GM18861 (cell line): ENCODE measurements around the gene MINK1.
"Not testable (repeated sequence)": the region's sequence is repeated elsewhere in the genome, so short reads cannot be mapped to it uniquely, and the experiment has no call there.

Experiments
- ATAC-seq: cut with Tn5 transposase; IDR thresholded peaks from one replicate; pipeline ENCODE4 v1.9.1; 2021; ENCODE audit not compliant: unreplicated experiment

Gene MINK1

DNA sequence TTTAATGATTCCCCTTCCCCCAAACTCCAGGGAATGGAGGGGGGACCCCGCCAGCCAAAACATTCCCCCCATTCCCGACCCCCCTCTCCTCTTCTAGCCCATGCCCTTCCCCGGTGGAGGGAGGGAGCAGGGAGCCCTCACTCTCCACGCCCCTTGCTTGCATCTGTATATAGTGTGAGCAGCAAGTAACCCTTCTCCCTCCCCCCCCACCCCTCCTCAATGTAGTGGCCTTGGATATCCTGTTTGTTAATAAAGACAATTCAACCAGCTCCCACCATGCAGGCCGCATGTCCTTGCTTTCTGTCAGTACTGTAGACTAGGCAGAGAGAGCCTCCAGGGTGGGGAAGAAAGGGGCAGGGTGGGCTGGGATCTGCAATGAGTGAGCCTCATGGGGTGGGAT lies 64.6 kb downstream of the MINK1 start:
- no peak for ATAC-seq

DNA sequence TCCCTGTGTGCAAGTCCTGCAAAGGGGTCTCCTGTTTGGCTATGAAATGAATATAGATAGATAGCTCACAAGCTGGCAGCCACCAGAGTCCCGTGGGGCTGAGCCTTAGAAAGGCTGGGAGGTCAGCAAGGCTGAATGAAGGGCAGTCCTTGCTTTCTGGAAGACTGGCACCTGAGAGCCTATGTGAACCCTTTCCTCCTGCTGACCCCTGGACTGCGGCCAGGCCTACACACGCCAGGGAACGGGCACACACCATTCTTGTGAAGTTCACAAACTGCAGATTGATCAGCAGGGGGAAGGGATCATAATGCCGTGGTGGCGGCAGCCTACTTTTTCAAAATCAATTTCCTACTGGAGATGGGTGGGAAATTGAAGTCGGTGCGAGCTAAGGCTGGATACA lies 65.2 kb downstream of the MINK1 start:
- ATAC-seq = no peak

DNA sequence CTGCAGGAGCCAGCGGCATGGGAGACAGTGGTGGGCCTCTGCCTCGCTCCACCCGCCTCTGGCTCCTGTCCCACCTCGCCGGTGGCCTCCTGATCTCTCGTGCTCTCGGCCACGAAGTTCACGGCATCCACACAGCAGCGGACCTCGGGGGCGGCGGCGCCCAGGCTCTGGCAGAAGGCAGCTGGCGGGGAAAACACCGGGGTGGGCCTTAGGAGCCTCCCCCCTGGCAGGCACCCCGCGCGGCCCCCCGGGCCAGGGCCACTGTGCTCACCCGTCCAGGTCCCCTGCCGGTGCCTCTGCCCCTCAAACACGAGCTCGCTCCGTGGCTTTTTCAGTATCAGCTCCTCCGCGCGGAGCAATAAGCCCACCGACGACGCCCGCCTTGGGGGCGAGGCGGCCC lies 65.8 kb downstream of the MINK1 start:
- ATAC-seq = no peak

DNA sequence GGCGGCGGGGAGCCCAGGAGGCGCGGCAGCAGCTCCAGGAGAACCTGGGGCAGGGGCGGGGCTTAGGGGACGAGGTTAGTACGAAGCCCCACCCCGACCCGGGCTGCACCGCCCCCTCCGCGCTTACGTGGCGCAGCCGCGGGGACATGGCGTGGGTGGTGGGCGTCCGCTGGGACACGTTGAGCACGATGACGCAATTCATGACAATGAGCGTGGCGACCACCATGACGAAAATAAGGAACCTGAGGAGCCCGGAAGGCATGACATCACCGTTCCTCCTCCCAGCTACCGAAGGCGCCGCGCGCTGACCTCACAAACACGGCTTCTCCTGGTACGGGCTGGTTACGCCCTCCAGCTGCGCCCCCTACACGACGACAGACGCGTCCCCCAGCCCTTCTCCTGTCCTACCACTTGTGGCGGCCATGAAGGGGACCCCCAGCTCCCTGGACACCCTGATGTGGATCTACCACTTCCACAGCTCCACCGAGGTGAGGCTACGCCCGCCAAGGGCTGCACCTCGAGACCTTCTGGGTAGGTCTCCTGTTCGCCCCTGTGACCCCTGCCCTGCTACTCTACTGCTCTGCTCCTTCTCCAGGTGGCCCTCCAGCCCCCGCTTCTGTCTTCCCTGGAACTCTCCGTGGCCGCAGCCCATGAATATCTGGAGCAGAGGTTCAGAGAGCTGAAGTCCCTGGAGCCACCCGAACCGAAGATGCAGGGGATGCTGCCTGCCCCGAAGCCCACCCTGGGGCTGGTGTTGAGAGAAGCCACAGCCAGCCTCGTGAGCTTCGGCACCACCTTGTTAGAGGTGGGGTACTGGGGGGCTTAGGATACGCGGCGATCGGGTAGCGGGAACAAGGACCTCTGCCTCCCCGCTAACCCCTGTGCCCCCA lies 66.4 kb downstream of the MINK1 start, which contains the start of gene C17orf107:
Gene C17orf107, plus strand, starts transcription at position 196 of the 890 bp plus-strand sequence. Its CDS starts 227 bp downstream, at position 423.
- no peak for ATAC-seq

DNA sequence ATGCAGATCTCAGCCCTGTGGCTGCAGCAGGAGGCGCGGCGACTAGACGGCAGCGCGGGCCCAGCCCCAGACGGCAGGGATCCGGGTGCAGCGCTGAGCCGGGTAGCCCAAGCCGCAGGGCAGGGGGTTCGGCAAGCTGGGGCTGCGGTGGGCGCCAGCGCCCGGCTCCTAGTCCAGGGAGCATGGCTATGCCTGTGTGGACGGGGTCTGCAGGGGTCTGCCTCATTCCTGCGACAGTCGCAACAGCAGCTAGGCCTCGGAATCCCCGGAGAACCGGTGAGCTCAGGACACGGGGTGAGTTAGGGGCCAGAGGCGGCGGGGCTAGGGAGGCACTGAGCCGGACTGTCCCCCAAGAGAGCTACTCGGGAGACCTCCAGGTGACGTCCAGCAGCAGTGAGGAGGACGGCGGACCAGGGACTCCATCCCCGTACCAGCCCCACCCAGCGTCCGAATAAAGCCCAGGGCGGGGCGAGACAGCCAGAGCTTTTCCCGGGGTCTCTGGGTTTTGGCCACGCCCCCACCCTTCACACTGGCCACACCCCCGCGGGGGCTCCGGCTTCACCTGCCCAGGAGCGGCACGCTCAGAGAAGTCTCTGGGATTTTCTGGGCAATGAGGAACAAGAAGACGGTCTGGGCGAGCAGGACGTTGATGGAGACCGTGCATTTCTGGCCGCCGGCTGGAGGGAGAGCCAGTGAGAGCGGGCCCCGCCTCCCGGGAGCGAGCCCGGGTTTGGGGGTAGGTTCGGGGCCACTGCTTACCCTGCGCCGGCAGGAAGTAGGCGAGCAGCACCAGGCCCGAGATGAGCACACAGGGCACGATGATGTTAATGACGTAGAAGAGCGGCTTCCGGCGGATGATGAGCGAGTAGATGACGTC lies 67.3 kb downstream of the MINK1 start:
- no peak for ATAC-seq

DNA sequence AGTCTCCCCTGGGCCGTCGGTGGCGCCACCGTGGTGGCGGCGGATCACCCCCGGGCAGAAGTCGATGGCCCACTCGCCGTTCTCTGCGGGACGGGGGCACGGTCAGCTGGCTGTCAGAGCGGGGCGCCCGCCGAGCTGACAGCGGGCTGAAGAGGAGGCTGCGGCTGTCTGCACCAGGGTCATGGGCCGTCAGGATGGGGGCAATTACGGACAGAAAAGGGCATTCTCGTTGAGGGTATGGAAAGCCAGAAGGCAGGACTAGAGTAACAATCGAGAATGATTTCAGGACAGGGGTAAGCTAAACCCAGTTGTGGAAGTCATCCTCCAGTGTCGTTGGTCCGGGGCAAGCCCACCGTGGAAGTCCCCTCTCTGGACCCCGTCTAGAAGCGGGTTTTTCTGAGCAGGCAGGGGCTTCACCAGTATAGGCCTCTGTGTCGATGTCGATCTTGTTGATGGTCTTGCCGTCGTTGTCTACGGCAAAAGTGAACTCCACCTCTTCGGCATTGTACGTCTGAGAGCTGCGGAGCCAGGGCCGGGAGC lies 68.0 kb downstream of the MINK1 start:
- no peak for ATAC-seq

DNA sequence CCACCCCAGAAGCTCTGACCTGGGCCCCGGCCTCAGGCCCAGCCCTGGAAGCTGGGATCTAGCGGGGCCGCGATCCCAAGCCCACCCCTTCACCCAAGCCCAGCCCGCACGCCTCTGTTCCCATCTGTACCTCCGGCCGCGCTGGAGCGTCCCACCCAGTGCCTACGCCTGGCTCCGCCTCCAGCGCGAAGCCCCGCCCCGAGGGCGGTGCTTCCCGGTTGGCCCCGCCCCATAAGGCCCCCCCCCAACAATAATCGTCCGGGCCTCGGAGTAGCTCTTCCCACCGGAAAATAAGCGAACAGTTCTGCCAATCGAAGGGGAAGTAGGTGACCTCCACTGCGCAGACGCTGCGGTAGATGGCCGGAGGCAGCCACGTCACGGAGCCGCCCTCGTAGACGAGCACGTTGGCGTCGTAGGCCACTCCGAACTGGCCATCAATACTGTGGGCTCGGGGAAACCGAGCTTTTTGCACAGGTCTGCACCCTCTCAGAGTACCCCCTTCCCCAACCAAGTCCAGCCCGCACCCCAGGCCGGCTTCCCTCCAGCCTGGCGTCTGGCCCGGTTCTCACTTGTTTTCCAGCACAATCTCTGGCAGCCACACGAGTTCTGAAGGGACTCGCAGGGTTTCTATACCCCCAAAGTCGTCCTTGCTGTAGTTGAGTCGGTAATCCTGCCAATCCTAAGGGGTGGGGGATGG lies 68.7 kb downstream of the MINK1 start:
- ATAC-seq = no peak

DNA sequence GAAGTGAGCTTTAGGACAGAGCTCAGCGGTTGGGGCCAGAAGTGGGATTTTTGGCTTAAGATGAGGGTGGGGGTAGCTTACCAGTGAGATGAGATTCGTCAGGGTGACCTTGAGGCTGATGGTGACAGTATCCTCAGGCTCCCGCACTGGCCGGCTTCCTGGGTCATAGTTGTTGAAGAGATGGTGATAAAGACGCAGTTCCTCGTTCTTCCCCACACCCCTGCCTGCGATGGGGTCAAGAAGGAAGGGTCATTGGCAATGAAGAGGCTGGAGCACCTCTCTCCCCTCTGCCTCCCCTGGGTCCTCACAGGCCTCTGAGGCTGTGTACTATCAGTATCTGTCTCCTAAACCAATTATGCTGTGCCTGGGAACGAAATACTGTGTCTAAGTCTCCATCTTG lies 69.4 kb downstream of the MINK1 start:
- ATAC-seq = no peak

DNA sequence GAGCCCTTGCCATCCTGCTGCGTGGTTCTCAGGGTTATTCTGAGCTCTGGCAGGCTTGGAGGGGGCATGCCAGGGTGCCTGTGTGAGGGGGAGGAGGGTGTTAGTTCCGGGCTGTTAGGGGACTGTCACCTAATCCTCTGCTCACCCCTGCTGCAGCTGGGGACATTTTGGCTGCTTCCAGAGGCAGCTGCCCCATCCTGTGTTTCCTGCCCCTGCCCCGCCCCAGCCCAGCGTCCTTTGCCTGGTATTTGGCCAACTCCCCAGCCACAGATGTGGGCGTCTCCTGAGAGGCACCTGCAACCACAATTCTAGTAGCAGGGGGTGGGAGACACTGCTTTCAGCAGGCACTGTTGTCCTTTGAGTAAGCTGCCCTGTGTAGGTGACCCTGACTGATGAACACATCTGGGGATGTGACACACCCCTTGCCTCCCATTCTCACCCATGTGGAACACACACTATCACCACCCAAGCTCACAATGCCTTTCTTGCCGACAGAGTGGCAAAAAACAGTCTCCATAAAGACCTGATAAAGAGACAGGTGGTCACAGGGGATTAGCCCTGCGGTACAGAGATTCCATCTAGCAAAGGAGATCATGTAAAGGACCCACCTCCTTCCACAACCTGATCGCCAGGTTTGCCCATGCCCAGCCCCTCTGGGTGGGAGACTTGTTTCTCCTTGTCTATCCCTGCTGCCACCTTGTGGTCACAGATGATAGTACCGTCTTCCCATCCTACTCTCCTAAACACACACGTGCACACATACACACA lies 70.1 kb downstream of the MINK1 start, which contains the start of gene CHRNE:
Gene CHRNE, minus strand, starts transcription at position 48 of the 768 bp plus-strand sequence. Its CDS starts 35 bp downstream, at position 13.
- no peak for ATAC-seq

DNA sequence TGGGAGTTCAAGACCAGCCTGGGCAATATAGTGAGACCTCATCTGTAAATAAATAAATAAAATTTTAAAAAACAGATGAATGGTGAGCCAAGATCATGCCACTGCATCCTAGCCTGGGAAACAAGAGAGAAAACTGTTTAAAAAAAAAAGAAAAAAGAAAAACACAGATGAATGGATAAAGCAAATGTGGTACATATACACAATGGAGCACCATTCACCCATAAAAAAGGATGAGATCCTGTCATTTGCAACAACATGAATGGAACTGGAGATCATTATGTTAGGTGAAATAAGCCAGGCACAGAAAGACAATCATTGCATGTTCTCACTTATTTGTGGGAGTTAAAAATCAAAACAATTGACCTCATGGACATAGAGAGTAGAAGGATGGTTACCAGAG lies 73.5 kb downstream of the MINK1 start:
- ATAC-seq = not testable (repeated sequence)

DNA sequence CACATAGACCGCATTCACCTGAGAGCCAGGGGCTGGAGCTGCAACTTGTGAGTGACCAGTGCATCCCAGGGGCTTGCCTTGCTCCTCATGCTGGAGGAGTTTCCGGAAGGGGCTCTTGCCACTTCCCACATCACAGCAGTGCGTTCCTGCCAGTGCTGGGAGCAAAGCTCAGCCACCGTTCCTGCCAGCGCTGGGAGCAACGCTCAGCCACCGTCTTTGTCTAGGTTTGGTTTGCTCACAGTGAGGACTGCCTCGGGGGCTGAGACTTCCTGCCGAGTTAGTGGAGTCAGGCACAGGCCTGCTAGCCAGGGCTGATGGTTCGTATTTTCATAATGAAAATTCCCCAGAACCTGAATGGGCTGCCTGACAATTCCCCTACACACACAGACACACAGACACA lies 75.2 kb downstream of the MINK1 start:
- ATAC-seq = no peak

DNA sequence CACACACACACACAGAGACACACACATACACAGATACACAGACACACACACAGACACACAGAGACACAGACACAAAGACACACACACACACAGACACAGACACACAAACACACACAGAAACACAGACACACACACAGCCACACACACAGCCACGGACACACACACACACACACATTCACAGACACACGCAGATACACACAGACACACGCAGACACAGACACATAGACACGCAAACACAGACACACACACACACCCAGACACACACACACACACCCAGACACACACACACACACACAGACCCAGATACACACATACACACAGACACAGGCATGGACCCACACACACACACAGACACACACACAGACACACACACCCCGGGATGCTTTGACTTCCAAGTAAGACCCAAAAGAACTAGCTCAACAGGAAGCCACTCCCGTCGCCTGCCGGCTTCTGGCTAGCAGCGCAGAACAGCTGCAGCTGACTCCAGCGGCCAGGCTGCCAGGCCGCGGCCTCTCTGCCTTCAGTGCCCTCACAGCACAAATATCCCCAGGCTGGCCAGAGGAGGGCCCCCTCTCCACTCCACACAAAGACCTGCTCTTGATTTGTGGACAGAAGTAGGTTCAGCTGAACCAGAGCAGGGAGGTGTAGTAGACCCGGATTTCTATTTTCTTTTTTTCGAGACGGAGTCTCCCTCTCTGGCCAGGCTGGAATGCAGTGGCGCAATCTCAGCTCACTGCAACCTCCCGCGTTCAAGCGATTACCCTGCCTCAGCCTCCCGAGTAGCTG lies 75.8 kb downstream of the MINK1 start:
- ATAC-seq = no peak

DNA sequence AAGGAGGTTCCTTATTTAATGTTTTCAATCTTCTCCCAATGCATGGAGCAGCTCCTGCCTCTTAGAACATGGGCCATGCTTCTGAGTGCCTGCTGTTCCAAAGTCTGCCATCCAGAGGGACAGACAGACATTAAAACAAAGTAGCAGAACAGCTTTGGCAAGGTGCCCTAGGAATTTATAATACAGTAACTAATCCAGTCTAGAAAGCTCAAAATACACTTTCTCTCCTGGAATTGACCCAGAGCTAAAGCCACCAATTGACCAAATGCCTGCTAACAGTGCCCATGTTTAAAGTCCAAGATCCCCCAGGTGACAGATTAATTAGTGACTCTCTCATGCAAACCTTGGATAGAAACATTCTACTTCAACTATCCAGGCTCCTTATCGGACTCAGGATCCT lies 80.9 kb downstream of the MINK1 start:
- no peak for ATAC-seq

DNA sequence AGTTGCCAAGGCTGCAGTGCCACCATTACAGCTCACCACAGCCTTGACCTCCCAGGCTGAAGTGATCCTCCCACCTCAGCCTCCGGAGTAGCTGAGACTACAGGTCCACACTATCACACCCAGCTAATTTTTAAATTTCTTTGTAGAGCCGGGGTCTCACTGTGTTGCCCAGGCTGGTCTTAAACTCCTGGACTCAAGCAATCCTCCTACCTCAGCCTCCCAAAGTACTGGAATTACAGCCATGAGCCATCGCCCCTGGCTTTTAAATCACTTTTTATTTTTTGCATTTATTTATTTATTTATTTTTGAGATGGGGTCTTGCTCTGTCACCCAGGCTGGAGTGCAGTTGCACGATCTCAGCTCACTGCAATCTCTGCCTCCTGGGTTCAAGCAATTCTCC lies 81.4 kb downstream of the MINK1 start:
- ATAC-seq = not testable (repeated sequence)

DNA sequence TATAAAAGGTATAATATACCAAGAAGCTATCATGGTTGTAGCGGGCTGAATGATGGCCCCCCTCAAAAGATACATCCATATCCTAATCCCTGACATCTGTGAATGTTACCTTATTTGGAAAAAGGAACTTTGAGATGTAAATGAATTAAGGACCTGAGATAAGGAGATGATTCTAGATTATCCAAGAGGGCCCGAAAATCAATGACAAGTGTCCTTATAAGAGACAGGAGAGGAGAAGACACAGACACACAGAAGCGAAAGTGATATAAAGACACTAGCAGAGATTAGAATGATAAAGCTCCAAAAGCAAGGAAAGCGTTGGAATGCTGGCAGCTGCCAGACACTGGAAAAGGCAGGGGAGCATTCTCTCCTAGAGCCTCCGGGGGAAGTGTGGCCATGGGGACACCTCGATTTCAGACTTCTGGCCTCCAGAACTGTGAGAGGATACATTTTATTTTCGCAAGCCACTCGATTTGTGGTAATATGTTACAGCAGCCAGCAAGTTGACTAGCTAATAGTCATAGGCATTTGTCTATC lies 86.4 kb downstream of the MINK1 start:
- no peak for ATAC-seq

DNA sequence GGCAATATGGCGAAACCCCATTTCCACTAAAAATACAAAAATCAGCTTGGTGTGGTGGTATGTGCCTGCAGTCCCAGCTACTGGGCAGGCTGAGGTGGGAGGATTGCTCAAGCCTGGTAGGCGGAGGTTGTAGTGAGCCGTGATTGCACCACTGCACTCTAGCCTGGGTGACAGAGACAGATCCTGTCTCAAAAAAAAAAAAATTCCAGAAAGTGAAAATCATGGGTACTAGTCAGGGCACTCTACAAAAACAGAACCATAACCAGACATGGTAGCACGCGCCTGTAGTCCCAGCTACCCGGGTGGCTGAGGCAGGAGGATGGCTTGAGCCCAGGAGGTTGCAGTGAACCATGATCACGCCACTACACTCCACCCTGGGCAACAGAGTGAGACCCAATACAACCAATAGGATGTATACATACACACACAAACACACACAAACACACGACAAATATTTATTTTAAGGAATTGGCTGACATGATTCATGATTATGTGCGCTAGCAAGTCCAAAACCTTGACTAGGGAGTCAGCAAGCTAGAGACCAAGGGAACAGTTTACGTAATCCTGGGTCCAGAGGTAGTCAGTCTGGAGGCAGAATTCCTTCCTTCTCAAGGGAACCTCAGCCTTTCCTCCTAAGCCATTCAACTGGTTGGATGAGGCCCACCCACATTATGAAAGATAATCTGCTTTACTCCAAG lies 87.4 kb downstream of the MINK1 start:
- ATAC-seq = no peak

DNA sequence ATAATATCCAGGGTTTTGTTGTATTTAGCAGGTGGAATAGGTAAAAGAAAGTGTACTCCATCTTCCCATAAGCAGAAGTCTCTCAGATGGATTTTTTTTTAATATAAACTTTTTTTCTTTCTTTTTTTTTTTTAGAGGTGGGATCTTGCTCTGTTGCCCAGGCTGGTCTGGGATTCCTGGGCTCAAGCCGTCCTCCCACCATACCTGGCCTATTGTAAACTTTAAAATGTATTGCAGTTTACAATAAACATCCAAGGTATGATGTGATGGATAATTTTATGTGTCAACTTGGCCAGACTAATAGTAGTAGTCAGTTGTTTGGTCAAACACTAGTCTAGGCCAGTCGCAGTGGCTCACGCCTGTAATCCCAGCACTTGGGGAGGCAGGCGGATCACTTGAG lies 88.2 kb downstream of the MINK1 start:
- no peak for ATAC-seq

DNA sequence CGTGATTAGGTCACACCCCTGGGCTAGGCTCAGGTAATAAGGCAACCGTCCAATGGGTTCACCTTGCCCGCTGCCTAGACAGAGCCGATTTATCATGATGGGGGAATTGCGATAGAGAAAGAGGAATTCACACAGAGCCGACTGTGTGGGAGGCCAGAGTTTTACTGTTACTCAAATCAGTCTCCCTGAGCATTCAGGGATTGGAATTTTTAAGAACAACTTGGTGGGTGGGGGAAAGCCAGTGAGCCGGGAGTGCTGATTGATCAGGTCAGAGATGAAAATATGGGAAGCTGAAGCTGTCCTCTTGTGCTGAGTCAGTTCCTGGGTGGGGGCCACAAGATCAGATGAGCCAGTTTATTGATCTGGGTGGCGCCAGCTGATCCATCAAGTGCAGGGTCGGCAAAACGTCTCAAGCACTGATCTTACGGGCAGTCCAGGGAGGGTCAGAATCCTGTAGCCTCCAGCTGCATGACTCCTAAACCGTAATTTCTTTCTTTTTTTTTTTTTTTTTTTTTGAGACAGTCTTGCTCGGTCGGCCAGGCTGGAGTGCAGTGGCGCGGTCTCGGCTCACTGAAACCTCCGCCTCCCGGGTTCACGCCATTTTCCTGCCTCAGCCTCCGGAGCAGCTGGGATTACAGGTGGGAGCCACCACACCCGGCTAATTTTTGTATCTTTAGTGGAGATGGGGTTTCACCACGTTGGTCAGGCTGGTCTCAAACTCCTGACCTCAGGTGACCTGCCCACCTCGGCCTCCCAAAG lies 93.6 kb downstream of the MINK1 start:
- not testable (repeated sequence) for ATAC-seq
